WTC11 (cell line): ENCODE measurements around the gene FBXO30. TPM values are rescaled to one million over a fixed set of nuclear protein-coding genes. Genes with fewer than 3 reads are reported as not detected.

Experiments
- ATAC-seq: fragments of 200-7000 bp; cut with Tn5 transposase; 2 replicates; pipeline ENCODE4 v1.10.0; 2021; ENCODE audit warnings: mild to moderate bottlenecking, moderate library complexity
- CTCF ChIA-PET: fragments of 300-600 bp; sonication (Branson Sonifier 250); formaldehyde crosslinking; loops from one replicate; lab custom pipeline; 2021; ENCODE audit warnings: antibody characterized with exemption; lab: Charles Lee
- POLR2A ChIA-PET: fragments of 350-600 bp; sonication (Branson Sonifier 250); formaldehyde crosslinking; loops from one replicate; lab custom pipeline; 2021; ENCODE audit warnings: antibody characterized with exemption; lab: Charles Lee
- DNase-seq: peaks from one replicate; pipeline ENCODE4 v3.0.0; 2021; ENCODE audit warnings: low spot score
- H3K27ac Mint-ChIP-seq: 2 replicates; pipeline ENCODE4 v1.8.0; 2021; ENCODE audit warnings: mixed read lengths
- H3K27me3 Mint-ChIP-seq: 2 replicates; pipeline ENCODE4 v1.8.0; 2021; ENCODE audit warnings: low read depth, mild to moderate bottlenecking, moderate library complexity, mixed read lengths
- H3K36me3 Mint-ChIP-seq: 2 replicates; pipeline ENCODE4 v1.8.0; 2021; ENCODE audit warnings: mixed read lengths
- H3K4me1 Mint-ChIP-seq: 2 replicates; pipeline ENCODE4 v1.8.0; 2022; ENCODE audit warnings: mixed read lengths
- H3K4me3 Mint-ChIP-seq: 2 replicates; pipeline ENCODE4 v1.8.0; 2021; ENCODE audit warnings: mild to moderate bottlenecking, moderate library complexity, mixed read lengths
- H3K9me3 Mint-ChIP-seq: 2 replicates; pipeline ENCODE4 v1.8.0; 2021; ENCODE audit warnings: mixed read lengths
- ATF2 ChIP-seq: sonication (generic); formaldehyde crosslinking; IDR thresholded peaks from 2 replicates; pipeline ENCODE4 v1.8.1; 2022; ENCODE audit warnings: low read depth, missing genetic modification reagents, borderline replicate concordance
- CREB1 ChIP-seq: sonication (generic); formaldehyde crosslinking; IDR thresholded peaks from 2 replicates; pipeline ENCODE4 v1.8.0; 2023; ENCODE audit warnings: mild to moderate bottlenecking, missing genetic modification reagents
- E2F1 ChIP-seq: sonication (generic); formaldehyde crosslinking; IDR thresholded peaks from 2 replicates; pipeline ENCODE4 v1.8.0; 2022; ENCODE audit warnings: mild to moderate bottlenecking, missing genetic modification reagents
- E2F4 ChIP-seq: sonication (generic); formaldehyde crosslinking; IDR thresholded peaks from 2 replicates; pipeline ENCODE4 v1.8.1; 2022; ENCODE audit warnings: low read depth, mild to moderate bottlenecking, moderate library complexity, missing genetic modification reagents, borderline replicate concordance
- ELF4 ChIP-seq: sonication (generic); formaldehyde crosslinking; IDR thresholded peaks from 2 replicates; pipeline ENCODE4 v1.8.1; 2022; ENCODE audit warnings: low read depth, mild to moderate bottlenecking, moderate library complexity, missing genetic modification reagents
- FOXP1 ChIP-seq: sonication (generic); formaldehyde crosslinking; IDR thresholded peaks from 2 replicates; pipeline ENCODE4 v1.8.0; 2022; ENCODE audit warnings: missing genetic modification reagents, mild to moderate bottlenecking, moderate library complexity, borderline replicate concordance
- NFYB ChIP-seq: sonication (generic); formaldehyde crosslinking; conservative IDR thresholded peaks from 2 replicates; pipeline ENCODE4 v1.8.0; 2022; ENCODE audit warnings: low read depth, missing genetic modification reagents
- NR2C2 ChIP-seq: sonication (generic); formaldehyde crosslinking; IDR thresholded peaks from 2 replicates; pipeline ENCODE4 v1.8.0; 2022; ENCODE audit warnings: mild to moderate bottlenecking, missing genetic modification reagents
- OVOL2 ChIP-seq: fragments of 250-450 bp; sonication (Bioruptor Pico); IDR thresholded peaks from 2 replicates; pipeline ENCODE4 v1.9.0; 2021; ENCODE audit warnings: mild to moderate bottlenecking, borderline replicate concordance
- RORB ChIP-seq: fragments of 250-450 bp; sonication (Bioruptor Pico); IDR thresholded peaks from 2 replicates; pipeline ENCODE4 v1.9.0; 2021; ENCODE audit warnings: mild to moderate bottlenecking
- TEAD1 ChIP-seq: sonication (generic); formaldehyde crosslinking; IDR thresholded peaks from 2 replicates; pipeline ENCODE4 v1.8.0; 2022; ENCODE audit warnings: mild to moderate bottlenecking, missing genetic modification reagents
- ZBTB21 ChIP-seq: sonication (generic); formaldehyde crosslinking; IDR thresholded peaks from 2 replicates; pipeline ENCODE4 v1.8.1; 2023; ENCODE audit warnings: mild to moderate bottlenecking, missing genetic modification reagents, borderline replicate concordance
- ZNF138 ChIP-seq: sonication (generic); formaldehyde crosslinking; conservative IDR thresholded peaks from 2 replicates; pipeline ENCODE4 v1.8.1; 2022; ENCODE audit warnings: mild to moderate bottlenecking, moderate library complexity, missing genetic modification reagents
- ZNF317 ChIP-seq: sonication (generic); formaldehyde crosslinking; IDR thresholded peaks from 2 replicates; pipeline ENCODE4 v1.8.1; 2023; ENCODE audit warnings: low read depth, mild to moderate bottlenecking, moderate library complexity, missing genetic modification reagents, borderline replicate concordance
- total RNA-seq: library from RNA; stranded (reverse); gene quantifications from 3 replicates; pipeline ENCODE4 v1.2.3, GENCODE V29; 2021
- TF ChIP-seq, protein P1 (sequence below): sonication (generic); formaldehyde crosslinking; IDR thresholded peaks from 2 replicates; pipeline ENCODE4 v1.8.0; 2023; ENCODE audit warnings: missing genetic modification reagents, mild to moderate bottlenecking, borderline replicate concordance
- TF ChIP-seq, protein P2 (sequence below): fragments of 250-450 bp; sonication (Bioruptor Pico); IDR thresholded peaks from 2 replicates; pipeline ENCODE4 v2.1.2; 2022; ENCODE audit warnings: mild to moderate bottlenecking, moderate library complexity
- TF ChIP-seq, protein P3 (sequence below): sonication (generic); formaldehyde crosslinking; IDR thresholded peaks from 2 replicates; pipeline ENCODE4 v1.8.1; 2023; ENCODE audit warnings: mild to moderate bottlenecking, missing genetic modification reagents, moderate library complexity

The FBXO30 gene
- total RNA-seq, 1 experiment from 2014 or later = 11.8 TPM

DNA sequence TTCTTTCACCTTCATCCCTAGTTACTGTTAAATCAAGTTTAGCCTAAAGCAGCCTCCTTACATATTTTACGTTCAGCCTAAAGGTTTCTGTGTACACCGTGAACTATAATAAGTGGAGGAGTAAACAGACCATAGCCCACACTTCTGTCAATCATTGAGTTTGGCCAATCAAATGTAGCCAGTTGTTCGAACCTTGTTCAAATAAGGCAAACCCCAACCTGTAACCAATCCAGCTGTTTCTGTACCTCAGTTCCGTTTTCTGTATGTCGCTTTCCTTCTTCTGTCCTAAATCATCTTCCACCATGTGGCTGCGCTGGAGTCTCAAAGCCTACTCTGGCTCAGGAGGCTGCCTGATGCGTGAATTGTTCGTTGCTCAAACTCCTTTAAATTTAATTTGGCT lies 1.8 kb upstream of the FBXO30 start (continued):
- TF ChIP-seq, protein P1, sequence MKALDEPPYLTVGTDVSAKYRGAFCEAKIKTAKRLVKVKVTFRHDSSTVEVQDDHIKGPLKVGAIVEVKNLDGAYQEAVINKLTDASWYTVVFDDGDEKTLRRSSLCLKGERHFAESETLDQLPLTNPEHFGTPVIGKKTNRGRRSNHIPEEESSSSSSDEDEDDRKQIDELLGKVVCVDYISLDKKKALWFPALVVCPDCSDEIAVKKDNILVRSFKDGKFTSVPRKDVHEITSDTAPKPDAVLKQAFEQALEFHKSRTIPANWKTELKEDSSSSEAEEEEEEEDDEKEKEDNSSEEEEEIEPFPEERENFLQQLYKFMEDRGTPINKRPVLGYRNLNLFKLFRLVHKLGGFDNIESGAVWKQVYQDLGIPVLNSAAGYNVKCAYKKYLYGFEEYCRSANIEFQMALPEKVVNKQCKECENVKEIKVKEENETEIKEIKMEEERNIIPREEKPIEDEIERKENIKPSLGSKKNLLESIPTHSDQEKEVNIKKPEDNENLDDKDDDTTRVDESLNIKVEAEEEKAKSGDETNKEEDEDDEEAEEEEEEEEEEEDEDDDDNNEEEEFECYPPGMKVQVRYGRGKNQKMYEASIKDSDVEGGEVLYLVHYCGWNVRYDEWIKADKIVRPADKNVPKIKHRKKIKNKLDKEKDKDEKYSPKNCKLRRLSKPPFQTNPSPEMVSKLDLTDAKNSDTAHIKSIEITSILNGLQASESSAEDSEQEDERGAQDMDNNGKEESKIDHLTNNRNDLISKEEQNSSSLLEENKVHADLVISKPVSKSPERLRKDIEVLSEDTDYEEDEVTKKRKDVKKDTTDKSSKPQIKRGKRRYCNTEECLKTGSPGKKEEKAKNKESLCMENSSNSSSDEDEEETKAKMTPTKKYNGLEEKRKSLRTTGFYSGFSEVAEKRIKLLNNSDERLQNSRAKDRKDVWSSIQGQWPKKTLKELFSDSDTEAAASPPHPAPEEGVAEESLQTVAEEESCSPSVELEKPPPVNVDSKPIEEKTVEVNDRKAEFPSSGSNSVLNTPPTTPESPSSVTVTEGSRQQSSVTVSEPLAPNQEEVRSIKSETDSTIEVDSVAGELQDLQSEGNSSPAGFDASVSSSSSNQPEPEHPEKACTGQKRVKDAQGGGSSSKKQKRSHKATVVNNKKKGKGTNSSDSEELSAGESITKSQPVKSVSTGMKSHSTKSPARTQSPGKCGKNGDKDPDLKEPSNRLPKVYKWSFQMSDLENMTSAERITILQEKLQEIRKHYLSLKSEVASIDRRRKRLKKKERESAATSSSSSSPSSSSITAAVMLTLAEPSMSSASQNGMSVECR = no peak
- TF ChIP-seq, all 79 proteins: peak for 0

GRCh38 chr6:145815309-145816274 lies 997 bp upstream of the FBXO30 start:
- CTCF ChIA-PET = interaction anchor here (0.6 to 1.6 kb wide), 5 partner anchors 11 to 929 kb away, joined by 3 to 7 read pairs (median 4); partner anchors contain the start of gene EPM2A
- peaks cover 36% of the 10 kb centered on the region for H3K4me1 Mint-ChIP-seq
- H3K4me3 Mint-ChIP-seq = peak overlapping the region; percentile 89

GRCh38 chr6:145814035-145814500 lies 527 bp downstream of the FBXO30 start:
- ATAC-seq (peak; percentile 7), DNase-seq (peak; percentile 38)
- H3K4me3 Mint-ChIP-seq = peak overlapping the region; percentile 83
- no peaks in the 10 kb centered on the region for H3K27me3 Mint-ChIP-seq
- ChIA-PET POLR2A (interaction anchor here (1.6 to 2.4 kb wide), 3 partner anchors 10 to 114 kb away, joined by 5 to 44 read pairs (median 6); partner anchors contain the start of gene EPM2A), CTCF (interaction anchor here (1.2 kb wide), 1 partner anchor 79 kb away, joined by 7 read pairs; the partner anchor contains the start of gene EPM2A)
- H3K36me3 Mint-ChIP-seq = no peaks in the 10 kb centered on the region
- peak overlapping the region; percentile 94 for H3K27ac Mint-ChIP-seq
- H3K9me3 Mint-ChIP-seq = no peaks in the 10 kb centered on the region
- peaks cover 45% of the 10 kb centered on the region for H3K4me1 Mint-ChIP-seq
- TF ChIP-seq CREB1 (no peak), ZNF317 (CRISPR knock-in tag) (no peak), RORB (CRISPR knock-in tag) (no peak), ELF4 (CRISPR knock-in tag) (no peak), TEAD1 (CRISPR knock-in tag) (peak; percentile 52; the same call in 1 of the 2 replicates), E2F4 (CRISPR knock-in tag) (no peak), NFYB (CRISPR knock-in tag) (no peak), ZBTB21 (no peak)
- TF ChIP-seq, protein P2, sequence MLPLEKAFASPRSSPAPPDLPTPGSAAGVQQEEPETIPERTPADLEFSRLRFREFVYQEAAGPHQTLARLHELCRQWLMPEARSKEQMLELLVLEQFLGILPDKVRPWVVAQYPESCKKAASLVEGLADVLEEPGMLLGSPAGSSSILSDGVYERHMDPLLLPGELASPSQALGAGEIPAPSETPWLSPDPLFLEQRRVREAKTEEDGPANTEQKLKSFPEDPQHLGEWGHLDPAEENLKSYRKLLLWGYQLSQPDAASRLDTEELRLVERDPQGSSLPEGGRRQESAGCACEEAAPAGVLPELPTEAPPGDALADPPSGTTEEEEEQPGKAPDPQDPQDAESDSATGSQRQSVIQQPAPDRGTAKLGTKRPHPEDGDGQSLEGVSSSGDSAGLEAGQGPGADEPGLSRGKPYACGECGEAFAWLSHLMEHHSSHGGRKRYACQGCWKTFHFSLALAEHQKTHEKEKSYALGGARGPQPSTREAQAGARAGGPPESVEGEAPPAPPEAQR = no peak

More at GRCh38 chr6:145815309-145816274, 997 bp upstream of the FBXO30 start:
- ATAC-seq (peak; percentile 38), DNase-seq (peak; percentile 29)
- H3K27ac Mint-ChIP-seq = peak overlapping the region; percentile 94
- no peaks in the 10 kb centered on the region for H3K27me3 Mint-ChIP-seq
- no peak for TF ChIP-seq NR2C2 (CRISPR knock-in tag)
- no peak for TF ChIP-seq ZNF138 (CRISPR knock-in tag)
- no peak for TF ChIP-seq OVOL2 (CRISPR knock-in tag)
- TF ChIP-seq ATF2 (CRISPR knock-in tag) = no peak
- no peak for TF ChIP-seq FOXP1
- no peak for TF ChIP-seq E2F1 (CRISPR knock-in tag)
- TF ChIP-seq, protein P3, sequence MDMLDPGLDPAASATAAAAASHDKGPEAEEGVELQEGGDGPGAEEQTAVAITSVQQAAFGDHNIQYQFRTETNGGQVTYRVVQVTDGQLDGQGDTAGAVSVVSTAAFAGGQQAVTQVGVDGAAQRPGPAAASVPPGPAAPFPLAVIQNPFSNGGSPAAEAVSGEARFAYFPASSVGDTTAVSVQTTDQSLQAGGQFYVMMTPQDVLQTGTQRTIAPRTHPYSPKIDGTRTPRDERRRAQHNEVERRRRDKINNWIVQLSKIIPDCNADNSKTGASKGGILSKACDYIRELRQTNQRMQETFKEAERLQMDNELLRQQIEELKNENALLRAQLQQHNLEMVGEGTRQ (CRISPR knock-in tag) = no peak
- H3K9me3 Mint-ChIP-seq = no peaks in the 10 kb centered on the region
- POLR2A ChIA-PET = interaction anchor here (1.0 to 2.4 kb wide), 4 partner anchors 9 to 113 kb away, joined by 3 to 44 read pairs (median 6); partner anchors contain the start of gene EPM2A
- H3K36me3 Mint-ChIP-seq = no peaks in the 10 kb centered on the region
